ENCODE measurements around the gene GPC3.

DNA sequence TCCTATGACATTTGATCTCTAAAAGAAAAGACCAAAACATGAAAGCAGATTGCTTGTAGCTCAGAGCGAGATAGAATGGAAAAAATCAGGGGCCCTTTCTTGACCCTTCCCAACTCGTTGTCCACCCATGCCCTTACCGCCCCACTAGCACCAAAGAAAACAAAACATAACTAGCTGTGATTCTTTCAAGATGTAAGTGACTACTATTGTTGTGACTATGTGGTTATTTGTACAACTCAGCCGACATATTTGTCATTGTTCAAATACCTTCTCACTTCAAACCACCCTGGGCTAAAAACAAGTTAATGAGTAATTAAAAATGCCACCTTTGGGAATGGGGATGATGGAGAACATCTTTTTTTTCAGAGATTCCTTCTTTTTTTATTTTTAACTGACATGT is 399.0 kb downstream of the GPC3 start:
- TF ChIP-seq POLR2A (IDR thresholded peaks at IDR 0.05; ENCODE audit: low read depth, low read length) (no peak), MAZ (IDR thresholded peaks at IDR 0.05; ENCODE audit: borderline replicate concordance, low read depth, low read length) (no peak), RAD21 (IDR thresholded peaks at IDR 0.05; ENCODE audit: low read length) (no peak)
- TF ChIP-seq, protein P1, sequence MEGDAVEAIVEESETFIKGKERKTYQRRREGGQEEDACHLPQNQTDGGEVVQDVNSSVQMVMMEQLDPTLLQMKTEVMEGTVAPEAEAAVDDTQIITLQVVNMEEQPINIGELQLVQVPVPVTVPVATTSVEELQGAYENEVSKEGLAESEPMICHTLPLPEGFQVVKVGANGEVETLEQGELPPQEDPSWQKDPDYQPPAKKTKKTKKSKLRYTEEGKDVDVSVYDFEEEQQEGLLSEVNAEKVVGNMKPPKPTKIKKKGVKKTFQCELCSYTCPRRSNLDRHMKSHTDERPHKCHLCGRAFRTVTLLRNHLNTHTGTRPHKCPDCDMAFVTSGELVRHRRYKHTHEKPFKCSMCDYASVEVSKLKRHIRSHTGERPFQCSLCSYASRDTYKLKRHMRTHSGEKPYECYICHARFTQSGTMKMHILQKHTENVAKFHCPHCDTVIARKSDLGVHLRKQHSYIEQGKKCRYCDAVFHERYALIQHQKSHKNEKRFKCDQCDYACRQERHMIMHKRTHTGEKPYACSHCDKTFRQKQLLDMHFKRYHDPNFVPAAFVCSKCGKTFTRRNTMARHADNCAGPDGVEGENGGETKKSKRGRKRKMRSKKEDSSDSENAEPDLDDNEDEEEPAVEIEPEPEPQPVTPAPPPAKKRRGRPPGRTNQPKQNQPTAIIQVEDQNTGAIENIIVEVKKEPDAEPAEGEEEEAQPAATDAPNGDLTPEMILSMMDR (conservative IDR thresholded peaks at IDR 0.05; ENCODE audit: low read depth, low read length) = no peak
- TF ChIP-seq, protein P2, sequence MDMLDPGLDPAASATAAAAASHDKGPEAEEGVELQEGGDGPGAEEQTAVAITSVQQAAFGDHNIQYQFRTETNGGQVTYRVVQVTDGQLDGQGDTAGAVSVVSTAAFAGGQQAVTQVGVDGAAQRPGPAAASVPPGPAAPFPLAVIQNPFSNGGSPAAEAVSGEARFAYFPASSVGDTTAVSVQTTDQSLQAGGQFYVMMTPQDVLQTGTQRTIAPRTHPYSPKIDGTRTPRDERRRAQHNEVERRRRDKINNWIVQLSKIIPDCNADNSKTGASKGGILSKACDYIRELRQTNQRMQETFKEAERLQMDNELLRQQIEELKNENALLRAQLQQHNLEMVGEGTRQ (IDR thresholded peaks at IDR 0.05; ENCODE audit: low read depth, low read length) = no peak

Data from IMR-90 (cell line).